Neutrophil (primary cell): ENCODE results near the gene CDC73.

Source experiments
- H3K27ac ChIP-seq: fragments of 200-600 bp; sonication (generic); 2 replicates; pipeline ENCODE4 v1.5.1; 2016; ENCODE audit warnings: mild to moderate bottlenecking, moderate library complexity
- H3K27me3 ChIP-seq: fragments of 200-600 bp; sonication (generic); 2 replicates; pipeline ENCODE4 v1.6.0; 2016; ENCODE audit warnings: mild to moderate bottlenecking
- H3K36me3 ChIP-seq: fragments of 200-600 bp; sonication (generic); 2 replicates; pipeline ENCODE4 v1.5.1; 2017
- H3K4me1 ChIP-seq, 2 experiments: fragments of 200-600 bp in 1 of 2; sonication (generic) in 1 of 2; 1 replicate in 1 of 2; 2 replicates in 1 of 2; pipeline versions ENCODE4 v1.5.1 to v1.6.1; 2013 to 2016; ENCODE audit warnings: low read depth in 1 of 2, low read length in 1 of 2, mild to moderate bottlenecking in 1 of 2, moderate library complexity in 1 of 2; ENCODE audit not compliant: control insufficient read depth in 1 of 2, insufficient read depth in 1 of 2
- H3K4me3 ChIP-seq, 2 experiments: fragments of 200-600 bp in 1 of 2; sonication (generic) in 1 of 2; 1 replicate in 1 of 2; 2 replicates in 1 of 2; pipeline ENCODE4 v1.5.1; 2013 to 2016; ENCODE audit warnings: low read depth in 1 of 2, low read length in 1 of 2, mild to moderate bottlenecking in 1 of 2, moderate library complexity in 1 of 2
- H3K9me3 ChIP-seq: fragments of 200-600 bp; sonication (generic); 2 replicates; pipeline ENCODE4 v1.5.1; 2016
- TF ChIP-seq, protein P1 (sequence below): fragments of 200-600 bp; sonication (generic); IDR thresholded peaks from 2 replicates; pipeline ENCODE4 v1.5.1; 2016; ENCODE audit warnings: antibody characterized with exemption

The CDC73 gene

DNA sequence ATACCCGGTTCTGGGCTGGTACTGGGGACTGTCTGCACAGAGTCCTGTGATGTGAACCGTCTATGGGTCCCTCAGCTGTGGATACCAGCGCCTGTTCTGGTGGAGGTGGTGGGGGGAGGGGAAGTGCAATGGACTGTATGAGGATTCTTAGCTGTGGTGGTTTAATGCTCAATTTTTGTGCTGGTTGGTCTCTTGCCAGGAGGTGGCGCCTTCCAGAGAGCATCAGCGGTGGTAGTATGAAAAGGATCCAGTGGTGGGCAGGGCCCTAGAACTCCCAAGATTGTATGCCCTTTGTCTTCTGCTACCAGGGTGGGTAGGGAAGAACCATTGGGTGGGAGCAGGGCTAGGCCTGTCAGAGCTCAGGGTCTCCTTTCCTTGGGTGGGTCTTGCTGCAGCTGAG, 153.9 kb downstream of the CDC73 start:
- Histone ChIP-seq H3K36me3 (no peaks in the 10 kb centered on the region), H3K27me3 (no peaks in the 10 kb centered on the region), H3K4me3 (no peak overlapping the region), H3K27ac (no peak overlapping the region), H3K4me1 (no peaks in the 10 kb centered on the region), H3K9me3 (no peaks in the 10 kb centered on the region)
- TF ChIP-seq, protein P1, sequence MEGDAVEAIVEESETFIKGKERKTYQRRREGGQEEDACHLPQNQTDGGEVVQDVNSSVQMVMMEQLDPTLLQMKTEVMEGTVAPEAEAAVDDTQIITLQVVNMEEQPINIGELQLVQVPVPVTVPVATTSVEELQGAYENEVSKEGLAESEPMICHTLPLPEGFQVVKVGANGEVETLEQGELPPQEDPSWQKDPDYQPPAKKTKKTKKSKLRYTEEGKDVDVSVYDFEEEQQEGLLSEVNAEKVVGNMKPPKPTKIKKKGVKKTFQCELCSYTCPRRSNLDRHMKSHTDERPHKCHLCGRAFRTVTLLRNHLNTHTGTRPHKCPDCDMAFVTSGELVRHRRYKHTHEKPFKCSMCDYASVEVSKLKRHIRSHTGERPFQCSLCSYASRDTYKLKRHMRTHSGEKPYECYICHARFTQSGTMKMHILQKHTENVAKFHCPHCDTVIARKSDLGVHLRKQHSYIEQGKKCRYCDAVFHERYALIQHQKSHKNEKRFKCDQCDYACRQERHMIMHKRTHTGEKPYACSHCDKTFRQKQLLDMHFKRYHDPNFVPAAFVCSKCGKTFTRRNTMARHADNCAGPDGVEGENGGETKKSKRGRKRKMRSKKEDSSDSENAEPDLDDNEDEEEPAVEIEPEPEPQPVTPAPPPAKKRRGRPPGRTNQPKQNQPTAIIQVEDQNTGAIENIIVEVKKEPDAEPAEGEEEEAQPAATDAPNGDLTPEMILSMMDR = no peak

DNA sequence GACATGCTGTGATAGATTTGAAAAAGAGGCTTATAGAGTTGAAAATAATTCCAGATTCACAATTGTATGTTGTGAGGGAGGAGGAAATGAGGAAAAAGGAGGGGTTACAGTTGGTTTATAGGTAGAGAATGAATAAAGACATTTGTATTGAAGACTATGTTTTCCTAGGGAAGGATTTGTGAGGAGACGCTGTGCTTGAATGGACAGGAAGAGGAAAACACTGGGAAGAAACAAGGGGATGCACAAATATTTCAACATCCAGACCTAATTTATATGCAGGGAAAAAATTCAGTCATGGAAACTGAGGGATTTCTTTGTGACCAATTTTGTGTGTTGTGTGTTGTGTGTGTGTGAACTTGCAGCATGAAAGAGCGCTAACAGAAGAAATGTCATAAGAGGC, 157.1 kb downstream of the CDC73 start:
- TF ChIP-seq, protein P1 = no peak
- Histone ChIP-seq H3K4me1 (no peaks in the 10 kb centered on the region), H3K9me3 (no peaks in the 10 kb centered on the region), H3K27ac (no peak overlapping the region), H3K27me3 (no peaks in the 10 kb centered on the region), H3K36me3 (no peaks in the 10 kb centered on the region), H3K4me3 (no peak overlapping the region)

DNA sequence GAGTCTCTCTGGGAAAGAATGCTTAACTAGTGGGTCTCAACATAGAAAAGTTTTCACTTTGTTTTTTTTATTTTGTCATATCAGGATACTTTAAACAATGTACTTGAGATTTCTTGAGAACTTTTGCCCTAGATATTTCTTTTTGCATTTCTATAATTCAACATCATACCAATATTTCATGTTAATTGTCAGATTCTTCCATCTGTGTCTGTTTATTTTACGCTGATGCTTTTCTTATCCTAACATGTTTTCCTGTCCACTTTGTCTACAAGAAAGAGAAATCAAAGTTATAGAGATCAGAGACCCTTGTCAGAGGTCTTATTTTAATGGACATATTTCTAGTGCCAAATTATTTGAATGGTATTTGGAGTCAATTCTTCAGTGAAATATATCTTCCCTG, 160.1 kb downstream of the CDC73 start:
- Histone ChIP-seq H3K36me3 (no peaks in the 10 kb centered on the region), H3K4me1 (no peaks in the 10 kb centered on the region), H3K27ac (no peak overlapping the region), H3K4me3 (no peak overlapping the region), H3K27me3 (no peaks in the 10 kb centered on the region), H3K9me3 (no peaks in the 10 kb centered on the region)
- TF ChIP-seq, protein P1 = no peak

DNA sequence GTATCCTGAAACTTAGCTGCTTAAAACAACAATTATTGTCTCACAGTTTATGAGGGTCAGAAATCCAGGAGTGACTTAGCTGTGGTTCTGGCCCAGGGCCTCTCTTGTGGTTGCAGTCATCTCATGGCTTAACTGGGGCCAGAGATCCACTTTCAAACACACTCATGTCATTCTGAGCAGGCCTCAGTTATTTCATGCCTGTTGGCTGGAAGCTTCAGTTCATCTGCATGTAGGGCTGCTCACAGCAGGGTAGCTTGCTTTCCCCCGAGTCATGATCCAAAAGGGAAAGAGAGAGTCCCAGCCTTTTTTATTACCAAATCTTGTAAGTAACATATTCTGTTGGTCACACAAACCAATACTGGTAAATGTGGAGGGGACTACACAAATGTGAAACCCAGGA, 161.2 kb downstream of the CDC73 start:
- Histone ChIP-seq H3K27ac (no peak overlapping the region), H3K27me3 (no peaks in the 10 kb centered on the region), H3K9me3 (no peaks in the 10 kb centered on the region), H3K4me1 (no peaks in the 10 kb centered on the region), H3K36me3 (no peaks in the 10 kb centered on the region), H3K4me3 (no peak overlapping the region)
- TF ChIP-seq, protein P1 = no peak

DNA sequence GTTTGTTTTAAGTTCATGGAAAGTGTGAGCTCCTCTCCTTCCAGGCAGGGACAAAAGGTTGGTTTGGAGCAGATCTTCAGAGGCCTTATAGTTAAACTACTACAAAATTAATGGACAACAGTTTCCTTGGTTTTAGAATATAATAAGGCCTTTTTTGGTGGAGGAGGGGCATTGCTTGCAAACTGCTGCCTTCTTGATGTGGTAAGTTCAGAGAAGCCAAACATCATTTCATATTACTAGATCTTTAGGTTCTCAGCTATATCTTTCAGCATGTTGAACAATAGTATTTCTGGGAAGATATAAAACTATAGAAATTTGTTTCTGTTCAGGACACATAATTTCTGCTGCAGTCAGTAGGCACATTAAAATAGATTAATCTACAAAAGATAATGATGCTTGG, 162.4 kb downstream of the CDC73 start:
- no peaks in the 10 kb centered on the region for H3K9me3 ChIP-seq

More for the DNA sequence above, 162.4 kb downstream of the CDC73 start:
- Histone ChIP-seq H3K27me3 (no peaks in the 10 kb centered on the region), H3K4me3 (no peak overlapping the region), H3K4me1 (no peaks in the 10 kb centered on the region), H3K27ac (no peak overlapping the region), H3K36me3 (no peaks in the 10 kb centered on the region)
- TF ChIP-seq, protein P1 = no peak
